HL-60/S4 treated with retinoic acid at 250 ng/mL for 4 days and 3 days (cell line): ENCODE measurements around the gene CRYBA4.

Experiments
- in situ Hi-C: fragments of 300-500 bp; cut with MboI; formaldehyde crosslinking; loops from 2 replicates; pipeline ENCODE4 v1.7.0; 2022; ENCODE audit warnings: low sequenced_read_pairs

CRYBA4 gene

DNA sequence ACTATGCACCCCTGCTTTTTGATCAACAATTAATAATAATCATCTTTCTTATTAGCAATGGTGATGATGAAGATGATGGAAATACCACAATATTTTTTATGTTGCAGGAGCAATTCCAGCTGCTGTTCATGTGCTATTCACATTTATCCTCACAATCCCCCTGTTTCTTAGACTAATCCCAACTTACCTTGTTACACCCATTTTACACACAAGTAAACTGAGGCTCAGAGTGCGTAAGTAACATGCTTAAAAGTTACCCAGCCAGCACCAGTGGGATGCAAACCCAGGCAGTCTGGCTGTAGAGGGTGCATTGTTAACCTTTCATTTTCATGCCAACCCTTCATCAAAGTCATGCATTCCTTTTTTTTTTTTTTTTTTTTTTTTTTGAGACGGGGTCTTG lies 1.6 kb upstream of the CRYBA4 start:
- in situ Hi-C loops = no loop called here

DNA sequence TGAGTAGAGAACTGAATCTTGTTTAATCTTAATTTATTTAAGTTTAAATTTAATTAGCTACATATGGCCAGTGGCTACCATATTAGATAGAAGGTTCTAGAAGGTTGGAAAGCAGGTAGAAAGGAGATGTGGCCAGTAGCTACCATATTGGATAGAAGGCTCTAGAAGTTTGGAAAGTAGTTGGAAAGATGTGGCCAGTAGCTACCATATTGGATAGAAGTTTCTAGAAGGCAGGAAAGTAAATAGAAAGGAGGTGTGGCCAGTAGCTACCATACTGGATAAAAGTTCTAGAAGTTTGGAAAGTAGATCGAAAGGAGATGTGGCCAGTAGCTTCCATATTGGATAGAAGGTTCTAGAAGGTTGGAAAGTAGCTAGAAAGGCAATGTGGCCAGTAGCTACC lies 2.2 kb downstream of the CRYBA4 start:
- in situ Hi-C loops = no loop called here

DNA sequence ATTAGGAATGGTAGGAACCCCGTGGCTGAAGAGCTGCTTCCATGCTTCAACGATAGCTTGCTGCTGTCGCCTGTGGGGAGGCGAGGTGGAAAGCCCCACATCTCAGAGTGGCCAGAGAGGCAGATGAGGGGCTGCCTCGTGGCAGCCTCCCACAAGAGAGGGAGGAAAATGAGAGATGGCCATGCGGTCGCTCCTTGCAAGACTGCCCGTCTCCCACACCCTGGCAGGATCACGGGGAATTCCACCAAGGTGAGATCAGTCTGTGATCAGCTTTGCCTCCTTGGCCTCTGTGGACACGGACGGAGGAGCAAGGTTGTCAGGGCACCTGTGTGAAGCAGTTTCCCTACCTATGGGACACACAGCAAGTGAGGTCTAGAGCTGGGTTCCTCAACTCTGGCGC lies 3.0 kb downstream of the CRYBA4 start:
- in situ Hi-C loops = no loop called here

DNA sequence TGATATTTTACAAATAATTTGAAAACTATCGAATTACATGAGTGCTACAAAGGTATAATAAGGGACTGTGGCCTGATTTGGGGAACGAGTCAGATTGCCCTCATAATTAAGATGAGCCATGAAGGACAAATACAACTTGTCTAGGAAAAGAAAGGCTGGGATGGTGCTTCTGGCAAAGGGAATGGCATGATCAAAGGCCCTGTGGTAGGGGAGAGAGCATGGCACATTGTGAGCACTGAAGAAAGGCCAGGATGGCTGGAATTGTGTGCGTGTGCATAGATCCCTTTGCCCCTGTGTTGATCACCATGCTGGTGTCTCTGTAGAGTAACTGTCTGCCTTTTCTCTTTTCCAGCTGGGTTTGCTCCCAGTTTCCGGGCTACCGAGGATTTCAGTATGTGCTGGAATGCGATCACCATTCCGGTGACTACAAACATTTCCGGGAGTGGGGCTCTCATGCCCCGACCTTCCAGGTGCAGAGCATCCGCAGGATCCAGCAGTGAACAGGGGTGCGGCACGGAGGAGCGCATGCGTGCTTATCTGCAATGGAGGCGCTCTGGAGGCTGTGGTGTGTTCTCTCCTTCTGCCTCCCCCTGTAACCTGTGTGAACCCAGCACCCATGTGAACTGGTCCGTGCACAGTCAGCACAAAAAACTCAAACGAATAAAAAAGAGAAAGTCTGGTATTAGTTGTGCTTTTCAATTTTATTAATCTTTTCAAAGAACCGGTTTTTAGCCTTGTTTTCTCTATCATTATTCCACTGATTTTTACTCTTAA lies 8.4 kb downstream of the CRYBA4 start:
- in situ Hi-C loops = no loop called here

DNA sequence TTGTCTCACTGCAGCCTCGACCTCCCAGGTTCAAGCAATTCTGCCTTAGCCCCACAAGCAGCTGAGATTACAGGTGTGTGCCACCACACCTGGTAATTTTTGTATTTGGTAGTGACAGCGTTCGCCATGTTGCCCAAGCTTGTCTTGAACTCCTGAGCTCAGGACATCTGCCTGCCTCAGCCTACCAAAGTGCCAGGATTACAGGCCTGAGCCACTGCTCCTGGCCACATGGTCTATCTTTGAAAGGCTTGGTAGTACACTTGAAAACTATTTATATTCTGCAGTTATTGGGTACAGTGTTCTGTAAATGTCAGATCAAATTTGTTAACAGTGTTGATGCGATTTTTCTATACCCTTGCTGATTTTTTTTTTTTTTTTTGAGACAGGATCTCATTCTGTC lies 9.5 kb downstream of the CRYBA4 start:
- in situ Hi-C loops = no loop called here

DNA sequence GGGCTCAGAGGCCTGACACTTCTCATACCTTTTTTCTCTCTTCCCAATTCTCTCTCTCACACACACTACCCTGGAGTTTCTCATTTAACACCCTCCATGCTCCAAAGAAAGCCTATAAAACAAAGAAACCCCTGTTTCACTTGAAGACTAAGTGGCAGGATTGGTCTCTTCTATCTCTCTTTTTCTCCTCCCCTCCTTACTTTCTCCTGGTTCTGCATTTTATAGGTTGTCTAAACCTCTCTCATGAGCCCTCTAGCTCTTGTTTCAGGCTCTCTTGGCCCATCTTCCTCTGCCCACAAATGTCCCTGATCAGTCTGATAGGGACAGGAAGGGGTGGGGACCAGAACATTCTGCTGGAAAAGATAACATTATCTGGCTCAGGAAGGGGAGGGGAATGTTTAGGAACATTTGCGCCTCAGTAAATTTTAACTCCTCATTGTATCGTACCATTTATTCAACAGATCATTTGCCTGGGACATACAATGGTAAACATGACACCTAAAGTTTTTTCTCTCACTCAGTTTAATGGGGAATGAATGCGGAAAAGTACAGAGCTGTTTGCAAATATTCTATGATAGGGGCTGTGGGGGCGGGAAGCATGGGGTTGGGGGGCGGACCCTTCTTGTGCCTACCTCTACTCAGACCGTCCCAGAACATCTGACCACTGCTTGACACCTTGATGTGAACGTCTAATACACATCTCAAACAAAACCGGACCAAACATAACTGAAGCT lies 10.8 kb downstream of the CRYBA4 start:
- in situ Hi-C loops = no loop called here

DNA sequence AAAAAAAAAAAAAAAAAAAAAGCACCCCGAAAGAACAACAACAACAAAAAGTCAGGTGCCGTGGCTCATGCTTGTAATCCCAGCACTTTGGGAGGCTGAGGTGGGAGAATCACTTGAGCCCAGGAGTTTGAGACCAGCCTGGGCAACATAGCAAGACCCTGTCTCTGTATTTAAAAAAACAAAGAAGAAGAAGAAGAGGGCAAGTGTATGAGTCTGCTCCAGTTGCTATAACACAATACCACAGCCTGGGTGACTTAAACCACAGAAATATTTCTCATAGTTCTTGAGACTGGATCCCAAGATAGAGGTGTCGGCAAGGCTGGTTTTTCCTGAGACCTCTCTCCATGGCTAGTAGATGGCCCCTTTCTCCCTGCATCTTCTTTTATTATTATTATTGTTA lies 12.4 kb downstream of the CRYBA4 start:
- in situ Hi-C loops = no loop called here

DNA sequence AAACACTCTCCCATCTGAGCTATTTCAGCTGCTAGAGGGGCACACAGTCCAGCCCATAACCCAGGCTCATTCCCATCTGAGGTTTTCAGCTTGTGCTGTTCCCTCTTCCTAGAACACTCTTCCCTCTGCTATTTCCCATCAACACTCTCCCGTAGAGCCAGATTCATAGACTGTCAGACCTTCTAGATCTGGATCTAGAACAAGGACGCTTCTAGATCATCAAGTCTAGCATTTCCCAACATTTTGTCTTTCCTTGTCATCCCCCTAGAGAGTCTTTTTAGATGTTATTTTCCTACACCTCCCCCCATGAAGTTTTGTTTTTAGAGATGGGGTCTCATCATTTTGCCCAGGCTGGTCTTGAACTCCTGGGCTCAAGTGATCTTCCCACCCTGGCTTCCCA lies 13.4 kb downstream of the CRYBA4 start:
- in situ Hi-C loops = no loop called here

DNA sequence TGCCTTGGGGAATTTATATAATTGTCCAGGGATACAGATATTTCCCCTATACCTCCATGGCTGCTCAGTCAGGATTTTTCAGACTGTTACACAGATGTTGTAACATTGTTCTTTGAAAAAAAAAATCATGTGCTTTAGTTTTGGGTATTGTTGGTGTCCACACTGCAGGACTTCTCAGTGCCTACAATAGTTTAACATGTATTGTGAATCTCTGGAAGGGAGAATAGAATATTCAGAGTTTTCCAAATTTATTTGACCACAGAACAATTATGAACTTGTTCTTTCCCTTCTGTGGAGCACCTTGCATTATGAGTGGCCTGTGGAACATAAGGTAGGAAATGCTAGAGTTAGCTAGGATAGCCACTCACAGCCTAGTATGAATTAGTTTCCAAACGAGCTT lies 14.5 kb downstream of the CRYBA4 start:
- in situ Hi-C loops = no loop called here

DNA sequence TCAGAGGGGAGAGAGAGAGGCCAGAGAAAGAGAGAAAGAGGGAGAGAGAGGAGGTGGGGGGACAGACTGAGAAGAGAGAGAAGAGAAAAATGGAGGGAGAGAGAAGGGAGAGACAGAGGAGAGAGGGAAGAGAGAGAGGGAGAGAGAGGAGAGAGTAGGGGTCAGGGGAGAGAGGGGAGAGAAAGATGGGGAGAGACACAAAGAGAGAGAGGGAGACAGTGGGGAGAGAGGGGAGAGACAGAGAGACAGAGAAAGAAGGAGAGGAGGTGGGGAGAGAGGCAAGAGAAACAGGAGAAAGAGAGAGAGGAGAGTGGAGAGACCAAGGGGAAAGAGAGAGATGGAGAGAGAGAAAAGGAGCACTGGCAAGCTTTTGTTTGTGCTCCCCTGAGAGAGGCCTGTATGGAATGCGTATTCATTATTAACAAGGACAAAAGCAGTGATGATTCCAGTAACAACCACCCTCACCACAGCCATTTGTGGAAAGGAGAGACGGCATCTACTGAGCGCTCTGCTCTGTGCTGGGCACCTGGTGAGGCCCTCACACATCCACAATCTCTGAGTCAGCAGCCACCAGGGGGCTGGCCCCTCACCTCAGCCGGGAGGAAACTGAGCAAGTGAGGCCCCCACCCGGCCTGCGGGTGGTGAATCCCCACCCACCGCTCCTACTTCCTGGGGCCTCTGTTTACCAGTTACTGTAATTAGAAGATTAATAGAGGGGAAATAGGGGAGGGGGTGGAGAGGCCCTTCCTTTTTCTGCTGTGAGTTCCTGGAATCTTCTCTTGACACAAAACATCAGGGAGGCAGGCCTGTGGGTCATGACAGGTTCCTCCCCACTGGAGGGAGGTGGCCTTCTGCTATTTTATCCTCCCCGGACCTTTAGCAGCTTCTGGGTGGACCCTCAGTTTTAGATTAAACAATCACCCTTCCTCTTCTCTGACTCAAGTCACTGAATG lies 21.0 kb downstream of the CRYBA4 start:
- in situ Hi-C loops = no loop called here

DNA sequence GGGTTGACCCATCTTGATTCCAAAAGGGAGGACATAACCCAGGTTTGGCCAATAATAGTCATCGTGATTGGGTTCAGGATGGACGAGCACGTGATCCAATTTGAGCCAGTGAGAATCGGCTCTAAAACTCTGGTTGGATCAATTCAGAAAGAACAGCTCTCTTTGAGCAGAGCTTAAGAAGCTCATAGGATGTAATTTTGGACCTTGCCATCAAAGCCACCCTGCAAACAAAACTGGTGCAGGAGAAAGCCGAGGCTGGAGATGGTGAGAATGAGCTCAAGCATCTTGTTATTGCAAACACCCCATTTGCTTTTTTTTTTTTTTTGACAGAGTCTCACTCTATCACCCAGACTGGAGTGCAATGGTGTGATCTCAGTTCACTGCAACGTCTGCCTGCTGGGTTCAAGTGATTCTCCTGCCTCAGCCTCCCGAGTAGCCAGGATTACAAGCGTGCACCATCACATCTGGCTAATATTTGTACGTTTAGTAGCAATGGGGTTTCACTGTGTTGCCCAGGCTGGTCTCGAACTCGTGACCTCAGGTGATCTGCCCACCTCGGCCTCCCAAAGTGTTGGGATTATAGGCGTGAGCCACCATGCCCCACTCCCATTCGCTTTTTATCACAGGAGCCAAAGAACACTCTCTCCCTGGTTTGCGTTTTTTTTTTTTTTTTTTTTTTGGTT lies 21.8 kb downstream of the CRYBA4 start:
- in situ Hi-C loops = no loop called here

DNA sequence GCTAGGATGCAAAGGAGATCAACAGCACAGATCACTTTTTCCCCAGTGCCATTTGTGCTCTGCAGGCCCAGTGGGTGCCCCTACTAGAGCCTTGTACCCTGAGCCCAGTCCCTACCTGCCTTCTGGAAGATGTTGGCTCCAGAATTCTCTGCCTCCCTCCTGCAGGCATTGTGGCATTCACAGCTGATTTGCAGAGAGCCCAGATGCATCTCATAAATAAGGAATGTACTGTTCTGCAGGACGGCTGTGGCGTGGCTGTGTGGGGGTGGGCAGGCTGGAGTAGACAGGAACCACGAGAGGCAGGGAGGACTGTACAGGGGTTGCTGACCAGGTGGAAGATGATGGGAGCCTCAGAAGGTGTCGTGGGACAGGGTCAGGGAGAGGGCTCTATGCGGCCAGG lies 24.4 kb downstream of the CRYBA4 start:
- in situ Hi-C loops = no loop called here

DNA sequence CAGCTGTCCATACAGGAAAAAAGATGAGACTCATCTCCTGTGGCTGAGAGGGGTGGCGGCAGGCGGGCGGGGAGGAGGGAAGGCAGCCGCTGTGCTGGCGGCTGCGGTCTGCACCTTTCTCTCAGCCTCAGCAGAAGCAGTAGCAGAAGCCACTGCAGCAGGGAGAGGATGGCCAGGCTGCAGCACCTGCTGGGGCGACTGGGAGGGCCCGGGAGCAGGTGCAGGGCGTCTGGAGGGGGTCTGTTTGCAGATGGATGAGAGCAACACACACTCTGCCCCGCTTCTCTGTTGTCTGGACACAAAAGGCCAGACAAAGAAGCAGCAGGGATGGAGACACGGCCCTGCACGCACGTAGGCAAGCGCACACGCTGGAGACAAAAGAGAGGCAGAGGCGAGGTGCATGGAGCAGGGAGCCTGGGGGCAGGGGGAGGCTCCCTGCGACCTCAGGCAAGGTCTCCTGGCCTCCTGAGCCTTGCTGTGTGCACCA lies 26.3 kb downstream of the CRYBA4 start:
- in situ Hi-C loops = no loop called here

DNA sequence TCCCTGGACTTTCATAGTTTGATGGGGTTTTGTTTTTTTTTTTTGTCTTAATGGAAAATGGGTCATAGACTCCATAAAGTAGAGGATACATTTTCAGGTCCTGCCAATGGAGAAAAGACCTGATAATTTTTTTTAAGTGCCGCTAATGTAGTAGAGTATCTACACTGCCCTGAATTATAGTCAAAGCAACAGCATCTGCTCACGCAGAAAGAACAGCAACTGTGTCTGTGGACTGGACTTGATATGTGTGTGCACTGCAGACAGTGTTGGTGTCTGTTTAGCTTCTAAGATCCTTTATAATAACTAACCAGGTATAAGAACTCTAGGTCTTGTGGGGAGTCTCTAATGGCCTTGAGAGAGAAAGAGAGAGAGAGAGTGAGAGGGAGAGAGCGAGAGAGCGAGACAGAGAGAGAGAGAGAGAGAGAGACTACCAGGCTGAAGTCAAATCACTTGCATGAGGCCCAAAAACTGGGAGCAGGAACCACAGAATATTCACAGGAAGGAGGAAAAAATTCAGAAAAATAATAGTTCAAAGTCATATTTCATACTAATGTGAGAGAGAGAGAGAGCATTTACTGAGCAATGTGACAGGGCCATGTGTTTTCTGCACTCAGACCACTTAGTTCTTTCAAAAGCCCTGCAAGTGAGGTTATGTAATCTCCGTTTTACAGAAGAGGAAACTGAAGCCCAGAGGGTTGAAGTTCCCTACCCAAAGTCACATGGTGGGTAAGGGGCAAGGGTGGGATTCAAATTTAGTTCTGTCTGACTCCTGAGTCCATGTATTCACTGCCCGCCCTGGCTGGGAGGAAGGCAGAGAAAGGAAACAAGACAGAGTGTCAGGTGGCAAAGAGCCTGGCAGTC lies 27.0 kb downstream of the CRYBA4 start:
- in situ Hi-C loops = no loop called here

DNA sequence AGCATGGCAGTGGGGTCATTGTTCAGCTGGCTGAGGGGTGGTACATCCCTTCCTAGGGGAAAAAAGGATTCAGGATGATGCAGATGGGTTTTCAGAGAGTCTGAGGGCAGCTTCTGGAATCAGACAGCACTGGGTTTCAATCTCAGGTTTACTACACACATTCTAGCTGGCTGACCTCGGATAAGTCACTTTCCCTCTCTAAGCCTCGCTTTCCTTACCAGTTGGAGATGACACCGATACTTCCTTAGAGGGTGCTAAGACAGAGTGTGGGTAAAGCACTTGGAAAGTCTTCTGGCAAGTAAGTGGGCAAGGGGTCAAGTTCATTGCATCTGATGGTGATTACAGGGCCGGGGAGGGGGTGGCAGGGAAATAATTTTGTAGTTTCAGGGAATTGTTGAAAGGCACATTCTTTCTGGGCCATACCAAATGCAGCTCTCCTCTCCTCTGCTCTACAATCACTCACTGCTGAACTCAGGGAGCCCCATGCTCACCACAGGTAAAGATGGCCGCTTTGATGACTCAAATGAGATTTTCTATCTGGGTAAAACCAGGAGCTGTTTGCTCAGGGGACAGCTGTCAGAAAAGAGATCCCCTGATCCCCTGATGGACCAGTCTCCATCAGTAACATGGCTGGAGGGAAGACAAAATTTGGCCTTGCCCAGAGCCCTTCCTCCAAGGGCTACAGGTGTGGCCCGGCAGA lies 29.1 kb downstream of the CRYBA4 start:
- in situ Hi-C loops = no loop called here

DNA sequence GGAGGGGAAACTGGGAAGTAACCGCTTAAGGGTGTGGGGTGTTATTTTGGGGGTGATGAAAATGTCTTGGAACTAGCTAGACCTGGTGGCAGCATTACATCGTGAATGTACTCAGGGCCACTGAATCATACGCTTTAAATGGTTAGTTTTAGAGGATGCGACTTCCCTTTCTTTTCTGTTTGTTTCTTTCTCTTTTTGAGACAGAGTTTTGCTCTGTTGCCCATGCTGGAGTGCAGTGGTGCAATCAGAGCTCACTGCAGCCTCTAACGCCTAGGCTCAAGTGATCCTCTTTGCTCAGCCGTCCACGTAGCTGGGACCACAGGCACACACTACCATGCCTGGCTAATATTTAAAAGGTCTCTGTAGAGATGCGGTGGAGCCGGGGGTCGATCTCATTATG lies 30.1 kb downstream of the CRYBA4 start:
- in situ Hi-C loops = no loop called here

DNA sequence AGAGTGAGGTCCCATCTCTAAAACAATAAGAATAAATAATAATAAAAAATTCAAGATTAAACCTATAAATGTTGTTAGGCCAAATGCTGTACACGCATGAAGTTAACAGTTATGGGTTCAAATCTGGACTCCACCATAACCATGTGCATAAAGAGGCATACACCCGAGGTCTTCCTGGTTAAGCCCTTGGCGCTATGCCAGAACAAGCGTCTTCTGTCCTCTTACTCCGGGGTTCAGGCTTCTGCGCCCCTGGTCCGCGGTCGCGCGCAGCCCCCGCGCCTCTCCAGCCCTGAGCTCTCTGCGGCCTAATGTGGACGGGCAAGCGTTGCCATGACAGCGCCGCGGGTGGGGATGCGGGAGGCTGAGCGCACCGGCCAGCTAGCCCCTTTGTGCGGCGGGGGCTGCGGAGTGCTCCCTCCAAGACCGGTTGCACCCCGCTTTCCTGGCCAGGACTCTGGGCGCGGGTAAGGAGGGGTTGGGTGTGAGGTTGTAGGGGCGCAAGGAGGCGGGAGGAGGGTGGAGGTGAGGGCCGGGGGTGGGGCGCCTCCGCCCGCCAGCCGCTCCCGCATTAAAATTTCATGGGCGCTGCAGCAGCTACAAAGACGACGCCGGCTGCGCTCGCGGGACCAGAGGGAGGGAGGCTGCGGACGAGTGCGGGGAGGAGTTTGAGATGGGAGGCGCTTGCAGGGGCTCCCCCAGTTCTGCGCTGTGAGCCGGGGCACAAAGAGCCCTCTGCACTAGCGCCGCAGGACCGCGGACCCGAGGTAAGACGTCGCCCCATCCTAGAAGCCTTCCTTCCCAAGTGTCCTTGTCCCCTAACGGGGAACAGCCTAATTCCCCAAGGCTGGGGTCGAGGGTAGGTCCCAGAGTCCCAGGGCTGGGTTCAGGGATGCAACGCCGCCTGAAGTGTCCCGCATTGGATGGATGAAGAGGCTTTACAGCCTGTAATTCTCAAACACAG lies 35.4 kb downstream of the CRYBA4 start, which contains the start of gene MIAT:
TSS of gene MIAT (plus strand) at position 698 of the 961 bp plus-strand sequence.
- in situ Hi-C loops = no loop called here

DNA sequence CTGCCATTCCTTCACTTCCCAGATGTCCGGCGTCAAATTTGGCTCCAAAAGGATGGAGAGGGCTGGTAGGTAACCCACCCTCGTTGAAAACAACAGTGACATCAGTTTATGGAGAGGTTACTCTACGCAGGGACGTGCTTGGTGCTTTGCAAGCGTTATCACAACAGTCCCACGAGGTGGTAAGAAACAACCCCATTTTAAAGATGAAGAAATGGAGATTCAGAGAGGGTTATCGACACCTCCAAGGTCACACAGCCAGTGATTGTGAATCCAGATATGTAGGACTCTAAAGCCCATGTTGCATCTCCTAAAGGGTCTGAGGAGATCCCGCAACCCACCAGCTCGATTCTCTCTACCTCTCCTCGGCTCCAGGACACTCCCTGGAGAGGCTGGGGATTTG lies 36.4 kb downstream of the CRYBA4 start:
- in situ Hi-C loops = no loop called here
